ENCODE data around the gene ASIC4. TPM values are rescaled to one million over a fixed set of nuclear protein-coding genes. Genes with fewer than 3 reads are reported as not detected.

Gene ASIC4
- total and polyA plus RNA-seq, 2 donors from 2014 or later, result not detected

DNA sequence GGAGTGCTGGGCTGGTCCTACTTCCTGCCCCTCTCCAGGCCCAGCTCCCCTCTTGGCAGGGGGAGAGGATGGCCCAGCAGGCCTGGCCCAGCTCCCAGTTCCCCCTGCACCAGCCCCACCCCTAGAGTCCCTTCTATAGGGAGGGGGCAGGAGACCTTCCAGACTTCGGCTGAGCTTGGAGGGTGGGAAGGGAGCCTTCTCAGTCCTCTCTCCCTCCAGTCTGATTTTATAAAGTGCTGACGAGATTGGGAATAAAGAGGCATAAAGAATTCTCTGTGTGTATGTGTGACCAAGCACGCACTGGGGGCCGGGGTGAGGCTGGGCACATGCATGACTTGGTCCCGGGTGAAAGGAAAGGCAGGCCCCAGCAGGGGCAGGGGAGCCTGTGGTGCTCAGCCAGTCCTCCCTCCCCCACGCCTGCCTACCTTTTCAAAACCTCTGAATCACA, 24.2 kb downstream of the ASIC4 start:
- H3K9me3 ChIP-seq (ENCODE audit: control insufficient read depth in 2 of 3, insufficient read depth in 1 of 3, low read length in 3 of 3), result no peaks in the 10 kb centered on the region
- no peak for TF ChIP-seq CTCF (IDR thresholded peaks at IDR 0.05; ENCODE audit: borderline replicate concordance, extremely low read depth, insufficient read depth)
- peaks cover 0 to 8% (median 8%) of the 10 kb centered on the region in 3 donors for H3K36me3 ChIP-seq (ENCODE audit: control insufficient read depth in 2 of 3, insufficient read depth in 3 of 3, low read length in 3 of 3)
- H3K4me1 ChIP-seq (ENCODE audit: control insufficient read depth in 2 of 3, insufficient read depth in 2 of 3, low read depth in 1 of 3, low read length in 3 of 3), result peaks cover 4 to 10% (median 9%) of the 10 kb centered on the region in 3 donors
- DNase-seq (peak in 1 of 5 donors; percentile 57), FAIRE-seq (no peak)
- no peaks in the 10 kb centered on the region for H3K27me3 ChIP-seq (ENCODE audit: control insufficient read depth, insufficient read depth, low read length)
- intact Hi-C loops (cut with DNase I), result loop anchor here (10.0 kb wide), 1 partner anchor 134 kb away; no protein-coding TSS in a partner anchor
- no peak overlapping the region for H3K27ac ChIP-seq (ENCODE audit: low read depth in 2 of 2, low read length in 2 of 2)
- no peak overlapping the region for H3K4me3 ChIP-seq (ENCODE audit: low read length in 3 of 3)
- no peak overlapping the region for H3K9ac ChIP-seq (ENCODE audit: low read length in 3 of 3)

DNA sequence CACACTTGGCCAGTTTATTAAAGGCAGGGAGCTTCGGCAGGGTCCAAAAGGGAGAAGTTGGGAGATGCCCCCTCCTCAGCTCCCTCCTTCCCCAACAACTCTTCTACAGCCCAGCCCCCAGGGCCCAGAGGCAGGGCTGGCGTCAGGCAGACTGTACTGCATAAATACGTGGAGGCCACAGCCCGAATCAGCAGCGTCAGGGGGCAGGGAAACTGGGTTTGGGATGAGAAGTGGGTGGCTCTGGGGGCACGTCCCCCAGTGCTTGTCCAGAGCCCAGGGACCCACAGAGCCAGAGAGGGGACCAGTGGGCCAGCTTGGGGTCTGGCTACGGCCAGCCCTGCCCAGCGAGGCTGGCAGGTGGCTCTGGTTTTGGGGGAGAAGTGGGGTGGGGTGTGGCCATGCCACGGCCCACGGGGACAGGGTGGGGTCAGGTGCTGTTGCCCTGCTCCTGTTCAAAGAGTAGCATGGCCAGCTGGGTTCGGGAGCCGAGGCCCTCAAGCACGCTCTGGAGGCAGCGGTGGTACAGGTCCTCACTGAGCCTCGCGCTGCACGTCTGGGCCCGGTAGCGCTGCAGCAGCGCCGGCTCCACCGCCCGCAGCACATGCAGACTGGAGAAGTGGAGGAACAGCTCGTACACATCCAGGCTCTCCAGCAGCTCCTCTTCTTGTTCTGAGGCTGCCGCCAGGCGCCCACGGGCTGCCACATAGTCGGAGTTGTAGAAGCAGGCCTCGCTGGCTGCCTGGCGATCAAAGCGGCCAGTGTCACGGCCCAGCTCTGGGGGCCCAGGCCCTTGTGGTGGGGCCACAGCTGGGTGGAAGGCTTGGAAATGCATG, 24.9 kb downstream of the ASIC4 start:
- peaks cover 4 to 12% (median 9%) of the 10 kb centered on the region in 3 donors for H3K4me1 ChIP-seq (ENCODE audit: control insufficient read depth in 2 of 3, insufficient read depth in 2 of 3, low read depth in 1 of 3, low read length in 3 of 3)
- H3K4me3 ChIP-seq (ENCODE audit: low read length in 3 of 3), result no peak overlapping the region
- DNase-seq, result no peak
- no peak overlapping the region for H3K9ac ChIP-seq (ENCODE audit: low read length in 3 of 3)
- no peak overlapping the region for H3K27ac ChIP-seq (ENCODE audit: low read depth in 2 of 2, low read length in 2 of 2)
- intact Hi-C loops (cut with DNase I), result loop anchor here (10.0 kb wide), 1 partner anchor 134 kb away; no protein-coding TSS in a partner anchor
- no peaks in the 10 kb centered on the region for H3K9me3 ChIP-seq (ENCODE audit: control insufficient read depth in 2 of 3, insufficient read depth in 1 of 3, low read length in 3 of 3)
- no peak for FAIRE-seq
- no peak for TF ChIP-seq CTCF (IDR thresholded peaks at IDR 0.05; ENCODE audit: borderline replicate concordance, extremely low read depth, insufficient read depth)
- no peaks in the 10 kb centered on the region for H3K27me3 ChIP-seq (ENCODE audit: control insufficient read depth, insufficient read depth, low read length)
- peaks cover 0 to 8% (median 8%) of the 10 kb centered on the region in 3 donors for H3K36me3 ChIP-seq (ENCODE audit: control insufficient read depth in 2 of 3, insufficient read depth in 3 of 3, low read length in 3 of 3)

GRCh38 chr2:219539926-219540678, 25.8 kb downstream of the ASIC4 start:
- Histone ChIP-seq H3K9ac (ENCODE audit: low read length in 3 of 3) (no peak overlapping the region), H3K36me3 (ENCODE audit: control insufficient read depth in 2 of 3, insufficient read depth in 3 of 3, low read length in 3 of 3) (peaks cover 0 to 8% (median 8%) of the 10 kb centered on the region in 3 donors), H3K4me3 (ENCODE audit: low read length in 3 of 3) (no peak overlapping the region), H3K9me3 (ENCODE audit: control insufficient read depth in 2 of 3, insufficient read depth in 1 of 3, low read length in 3 of 3) (no peaks in the 10 kb centered on the region), H3K4me1 (ENCODE audit: control insufficient read depth in 2 of 3, insufficient read depth in 2 of 3, low read depth in 1 of 3, low read length in 3 of 3) (peaks cover 4 to 18% (median 9%) of the 10 kb centered on the region in 3 donors), H3K27ac (ENCODE audit: low read depth in 2 of 2, low read length in 2 of 2) (no peak overlapping the region), H3K27me3 (ENCODE audit: control insufficient read depth, insufficient read depth, low read length) (no peaks in the 10 kb centered on the region)
- DNase-seq (peak in 1 of 5 donors; percentile 77), FAIRE-seq (no peak)
- intact Hi-C loops (cut with DNase I), result loop anchor here (10.0 kb wide), 1 partner anchor 135 kb away; no protein-coding TSS in a partner anchor
- no peak for TF ChIP-seq CTCF (IDR thresholded peaks at IDR 0.05; ENCODE audit: borderline replicate concordance, extremely low read depth, insufficient read depth)
